HG02852 (cell line): Measurements from ENCODE around the gene AREL1.

Experiments
- ATAC-seq: cut with Tn5 transposase; IDR thresholded peaks from one replicate; pipeline ENCODE4 v1.9.1; 2021; ENCODE audit warnings: mild to moderate bottlenecking, moderate library complexity; ENCODE audit not compliant: unreplicated experiment

The AREL1 gene

GRCh38 chr14:74661726-74662450, 51.0 kb downstream of the AREL1 start:
- ATAC-seq, result no peak

GRCh38 chr14:74660863-74661262, 52.0 kb downstream of the AREL1 start:
- no peak for ATAC-seq

DNA sequence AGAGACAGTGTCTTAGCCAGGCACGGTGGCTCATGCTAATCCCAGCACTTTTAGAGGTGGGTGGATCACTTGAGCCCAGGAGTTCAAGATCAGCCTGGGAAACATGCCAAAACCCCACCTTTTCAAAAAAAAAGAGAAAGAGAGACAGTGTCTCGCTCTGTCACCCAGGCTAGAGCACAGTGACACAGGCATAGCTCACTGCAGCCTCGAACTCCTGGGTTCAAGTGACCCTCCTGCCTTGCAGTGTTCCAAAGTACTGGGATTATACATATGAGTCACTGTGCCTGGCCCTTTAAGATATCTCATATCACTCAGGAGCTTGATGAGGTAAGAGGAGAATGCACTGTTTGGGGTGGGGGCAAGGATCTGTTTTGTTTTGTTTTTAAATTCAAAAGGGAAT, 52.7 kb downstream of the AREL1 start:
- no peak for ATAC-seq

DNA sequence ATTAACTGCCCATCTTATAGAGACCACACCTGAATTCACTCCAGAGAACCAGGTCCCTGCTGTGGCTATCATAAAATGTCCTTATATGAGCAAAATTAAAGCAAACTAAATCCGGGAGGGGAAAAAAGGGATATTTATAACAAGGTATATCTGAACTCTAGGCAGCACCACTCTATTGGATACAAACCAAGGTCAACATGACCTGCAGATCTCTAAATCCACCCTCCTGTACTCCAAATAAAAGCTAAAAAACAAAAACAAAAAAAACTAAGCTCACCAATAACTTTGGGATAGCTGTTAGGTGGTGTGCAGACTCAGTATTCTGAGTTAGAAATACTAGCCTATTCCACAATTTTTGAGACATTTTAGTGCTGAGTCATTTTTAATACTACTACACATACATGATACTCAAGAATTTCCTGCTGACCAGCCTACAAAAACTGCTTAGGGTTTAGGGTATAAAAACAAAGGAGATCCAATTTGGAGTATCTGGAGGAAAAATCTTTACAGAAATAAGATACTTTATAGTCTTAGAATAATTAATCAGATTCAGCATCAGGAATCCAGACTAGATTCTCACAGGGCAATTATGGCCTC, 54.2 kb downstream of the AREL1 start:
- ATAC-seq, result no peak

- ATAC-seq, result no peak
These were observed 55.9 kb downstream of the AREL1 start for GRCh38 chr14:74656964-74657363.

- ATAC-seq, result no peak
These were observed 57.1 kb downstream of the AREL1 start for GRCh38 chr14:74655599-74656395.

DNA sequence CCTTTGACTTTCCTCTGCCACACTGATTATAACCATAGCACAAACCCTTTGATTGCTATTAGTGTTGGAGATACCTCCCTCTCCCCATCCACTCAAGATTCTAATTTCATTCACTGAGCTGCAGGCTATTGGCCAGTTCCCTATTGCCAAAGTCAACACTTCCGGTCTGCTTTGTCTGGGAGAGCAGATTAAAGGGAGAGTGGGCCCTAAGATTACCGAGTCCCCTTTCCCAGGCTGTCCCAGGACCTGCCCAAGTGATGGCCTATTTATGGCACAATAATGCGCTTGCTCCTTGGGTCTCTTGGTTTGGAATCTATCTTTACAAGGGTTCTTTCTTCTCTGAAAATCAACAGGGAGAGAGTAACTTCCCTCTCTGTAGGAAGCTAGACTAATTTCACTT, 57.9 kb downstream of the AREL1 start:
- ATAC-seq, result no peak

- no peak for ATAC-seq
These were observed 59.3 kb downstream of the AREL1 start for GRCh38 chr14:74653386-74654138.

- ATAC-seq, result no peak
These were observed 60.3 kb downstream of the AREL1 start for GRCh38 chr14:74652541-74652940.

DNA sequence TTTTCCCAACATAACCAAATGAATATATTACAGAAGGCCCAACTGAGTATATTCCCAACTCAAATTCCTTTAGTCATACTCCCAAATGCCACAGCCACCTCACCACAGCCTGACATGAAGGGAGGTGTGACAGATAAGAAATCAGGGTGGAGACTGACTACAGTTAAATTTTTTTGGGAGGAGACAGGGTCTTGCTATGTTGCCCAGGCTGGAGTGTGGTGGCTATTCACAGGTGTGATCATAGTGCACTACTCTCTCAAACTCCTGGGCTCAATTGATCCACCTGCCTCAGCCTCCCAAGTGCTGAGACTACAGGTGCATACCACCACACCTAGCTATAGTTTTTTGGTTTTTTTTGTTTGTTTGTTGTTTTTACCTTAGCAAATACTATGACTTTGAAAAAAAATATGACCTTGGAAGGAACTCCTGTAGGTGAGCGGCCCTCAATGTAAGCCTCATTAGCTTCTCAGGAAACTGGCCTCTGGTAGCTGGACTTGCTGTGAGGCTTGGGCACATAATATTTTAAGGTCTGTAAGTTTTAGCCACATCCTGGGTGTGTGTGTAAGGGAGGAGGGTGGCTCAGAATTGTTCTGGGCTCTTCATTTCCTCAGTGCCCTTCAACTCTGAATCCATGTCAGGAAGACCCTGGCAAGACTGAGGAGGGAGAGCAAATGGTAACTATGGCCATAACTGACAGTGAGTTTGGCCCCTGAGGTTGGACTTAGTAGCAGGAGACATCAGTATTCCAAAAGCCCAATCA, 61.8 kb downstream of the AREL1 start:
- ATAC-seq, result no peak

- no peak for ATAC-seq
These were observed 63.2 kb downstream of the AREL1 start for GRCh38 chr14:74649673-74650072.

DNA sequence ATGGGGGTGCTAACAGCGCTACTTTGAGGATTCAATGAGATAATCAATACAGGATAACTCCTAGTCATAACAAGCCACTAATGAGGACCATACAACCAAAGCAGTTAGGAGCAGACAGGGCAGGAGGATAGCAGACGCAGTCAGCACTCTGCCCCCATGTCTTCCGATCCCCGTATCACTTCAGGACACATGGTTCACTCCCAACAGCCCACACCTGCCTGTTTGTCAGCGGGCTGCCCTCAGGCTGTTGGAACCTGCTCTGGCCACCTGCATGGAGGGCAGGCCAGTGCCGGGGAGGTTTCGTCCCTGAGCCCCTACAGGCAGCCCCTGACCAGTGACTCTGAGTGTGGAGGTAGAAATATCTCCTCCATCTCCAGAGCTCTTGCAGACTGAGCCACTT, 63.7 kb downstream of the AREL1 start:
- ATAC-seq, result no peak

- no peak for ATAC-seq
These were observed 64.3 kb downstream of the AREL1 start for GRCh38 chr14:74648601-74649000.

GRCh38 chr14:74647678-74648461, 65.0 kb downstream of the AREL1 start:
- no peak for ATAC-seq

DNA sequence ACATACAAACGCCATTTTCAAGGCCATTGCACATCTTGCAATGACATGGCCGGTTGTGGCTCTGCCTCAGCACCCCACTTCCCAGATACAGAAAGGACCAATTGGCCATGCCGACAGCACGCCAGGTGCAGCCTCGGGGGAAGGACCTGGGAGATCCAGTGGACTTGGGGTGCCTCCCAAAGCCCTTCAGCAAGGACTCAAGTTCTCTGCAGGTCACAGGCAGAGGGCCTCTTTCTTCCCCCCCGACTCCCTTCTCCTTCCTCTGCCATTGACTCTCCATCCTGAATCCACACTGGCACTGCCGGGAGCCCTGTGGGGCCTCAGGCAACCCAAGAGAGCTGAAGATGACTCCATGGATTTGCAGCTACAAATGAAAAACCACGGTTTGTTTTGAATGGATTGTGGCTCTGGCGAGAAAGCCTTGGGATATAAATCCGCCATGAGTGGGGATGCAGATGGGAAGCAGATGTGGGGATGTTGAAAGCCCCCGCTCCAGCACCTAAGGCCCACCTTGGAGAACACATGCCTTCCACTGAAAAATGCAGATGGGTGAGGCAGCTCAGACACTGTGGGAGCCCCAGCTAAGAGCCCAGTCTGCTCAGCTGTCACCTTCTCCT, 65.7 kb downstream of the AREL1 start:
- no peak for ATAC-seq

DNA sequence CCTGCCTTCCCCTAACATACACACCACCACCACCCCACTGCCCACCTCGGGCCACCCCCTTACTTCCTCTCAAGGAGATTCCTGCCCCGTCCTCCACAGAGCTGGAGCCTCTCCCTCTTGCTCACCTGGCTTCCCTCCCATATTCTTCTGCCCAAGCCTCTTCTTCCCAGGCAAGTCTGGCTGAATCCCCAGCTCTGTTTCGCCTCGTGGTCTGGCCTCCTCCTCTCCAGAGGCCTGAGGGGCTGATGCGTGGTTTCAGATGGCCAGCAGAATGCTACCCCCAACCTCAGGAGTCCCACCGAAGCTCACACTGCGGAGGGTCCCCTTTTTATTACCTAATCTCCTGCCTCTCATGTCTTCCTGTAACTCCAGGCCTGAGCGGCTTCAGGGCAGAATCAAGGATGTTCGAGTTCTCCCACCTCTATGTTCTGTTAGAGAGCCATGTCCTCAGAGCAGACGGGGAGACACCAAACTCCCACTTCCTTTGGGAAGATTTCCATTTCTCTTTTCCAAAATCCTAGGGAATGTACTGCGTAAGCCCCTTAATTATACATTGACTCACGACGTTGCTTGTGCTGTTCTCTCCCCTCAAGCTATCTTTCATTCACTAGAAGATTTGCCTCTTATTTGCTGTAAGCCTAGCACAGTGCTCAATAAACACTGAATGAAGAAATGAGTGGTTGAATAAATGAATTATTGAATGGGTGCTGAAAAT, 67.0 kb downstream of the AREL1 start:
- no peak for ATAC-seq

DNA sequence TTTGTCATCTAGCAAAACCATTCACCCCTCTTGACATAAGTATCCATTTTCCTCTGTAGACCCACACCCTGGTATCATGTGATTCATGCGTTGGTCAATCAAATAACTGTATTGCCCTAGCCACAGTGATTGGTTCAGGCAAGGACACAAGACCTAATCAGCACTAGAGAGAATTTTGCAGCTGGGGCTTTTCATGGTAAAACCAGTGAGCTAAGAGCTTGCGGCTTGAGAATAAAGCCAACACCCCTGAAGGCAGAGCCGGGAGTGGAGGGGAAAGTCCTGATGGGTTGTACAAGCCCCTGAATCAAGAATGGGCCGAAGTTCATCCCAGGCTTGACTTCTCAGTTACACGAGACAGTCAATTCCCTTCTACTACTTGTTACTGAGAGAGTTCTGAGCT, 67.6 kb downstream of the AREL1 start:
- no peak for ATAC-seq

DNA sequence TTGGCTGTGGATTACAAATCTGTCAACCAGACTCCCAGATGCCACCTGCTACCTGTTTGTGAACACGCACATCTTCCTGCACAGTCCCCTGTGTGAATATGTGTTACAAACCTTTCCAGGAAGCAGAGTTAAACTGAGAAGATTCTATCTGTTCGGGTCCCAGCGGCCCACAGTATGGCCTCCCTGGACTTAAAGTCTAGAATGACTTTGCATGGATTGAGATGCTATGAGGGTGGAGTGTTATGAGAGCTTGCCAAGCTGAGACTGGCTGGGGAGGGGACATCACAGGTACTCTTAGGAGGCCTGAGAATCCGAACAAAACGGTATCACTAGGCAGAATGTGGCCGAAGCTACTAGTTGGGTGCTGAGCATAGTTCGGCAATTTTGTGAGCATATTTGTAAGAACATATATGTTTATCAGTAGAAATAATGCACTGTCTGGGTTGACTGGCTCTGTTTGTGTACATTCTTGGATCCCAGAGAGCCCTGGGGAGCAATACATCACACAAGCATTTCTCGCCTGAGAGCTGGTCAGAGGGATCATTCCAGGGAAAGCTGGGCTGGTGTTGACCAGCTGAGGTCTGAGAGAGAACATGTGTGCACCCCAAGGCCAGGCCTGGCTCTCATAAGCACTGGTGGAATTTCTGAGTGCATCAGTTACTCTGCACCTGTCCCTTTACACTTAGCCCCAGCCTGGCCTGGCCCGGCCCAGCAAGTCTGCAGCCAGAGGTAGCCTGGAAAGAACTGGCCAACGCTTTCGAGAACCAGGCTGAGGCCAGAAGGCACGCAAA, 71.1 kb downstream of the AREL1 start:
- ATAC-seq, result no peak
